SH-SY5Y (cell line): ENCODE measurements around the gene SLC39A5.

ENCODE experiments used
- GATA2 ChIP-seq: IDR thresholded peaks from 2 replicates; pipeline ENCODE4 v1.6.1; 2011; ENCODE audit warnings: mild to moderate bottlenecking, low read depth, low read length
- GATA3 ChIP-seq: IDR thresholded peaks from 2 replicates; pipeline ENCODE4 v1.6.1; 2011; ENCODE audit warnings: low read depth, mild to moderate bottlenecking, low read length, moderate library complexity

DNA sequence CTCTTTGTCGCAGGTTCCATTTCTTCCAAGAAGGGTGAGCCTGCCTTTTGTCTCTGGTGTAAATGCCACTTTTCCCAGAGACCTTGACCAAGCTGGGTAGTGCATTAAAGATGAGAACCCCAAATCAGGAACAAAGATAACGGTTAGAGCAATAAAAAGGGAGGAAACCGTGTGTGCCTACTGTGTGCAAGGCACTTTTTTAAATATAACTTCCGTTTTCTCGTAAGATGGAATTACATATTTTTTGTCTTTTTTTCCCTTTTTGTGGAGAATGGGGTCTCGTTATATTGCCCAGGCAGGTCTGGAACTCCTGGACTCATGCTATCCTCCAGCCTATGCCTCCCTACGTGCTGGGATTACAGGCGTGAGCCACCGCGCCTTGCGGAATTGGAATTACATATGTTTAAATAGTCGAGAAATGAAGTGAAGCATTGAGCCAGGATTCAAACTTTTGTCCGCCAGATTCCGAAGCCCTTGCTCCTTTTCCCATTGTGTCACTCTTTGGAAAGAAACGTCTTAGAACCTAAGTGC is 6.2 kb upstream of the SLC39A5 start:
- TF ChIP-seq GATA3 (no peak), GATA2 (no peak)
